H1 (cell line): ENCODE results near the gene RAD9B. TPM values are rescaled to one million over a fixed set of nuclear protein-coding genes. Genes with fewer than 3 reads are reported as not detected.
A peak's percentile ranks its signal among the peaks of the same experiment; 100 is the strongest.

ENCODE experiments used
- CTCF ChIA-PET: fragments of 300-600 bp; sonication (Branson Sonifier 250); formaldehyde crosslinking; loops from one replicate; lab custom pipeline; 2021; ENCODE audit not compliant: partially characterized antibody; lab: Charles Lee
- POLR2A ChIA-PET: fragments of 300-600 bp; sonication (Branson Sonifier 250); formaldehyde crosslinking; loops from one replicate; lab custom pipeline; 2021; ENCODE audit warnings: inconsistent platforms; ENCODE audit not compliant: partially characterized antibody; lab: Charles Lee
- DNase-seq, 2 experiments: peaks; one replicate each; pipeline versions ENCODE4 v3.0.0 to v3.0.0-alpha.2; 2010 to 2022; ENCODE audit warnings: low spot score in 2 of 2, low read depth in 1 of 2, mixed read lengths in 1 of 2
- FAIRE-seq: peaks from 2 replicates; lab custom pipeline; 2011; peaks lifted over from hg19 to GRCh38; lab: Jason Lieb, UNC
- H2AFZ ChIP-seq: 2 replicates; pipeline ENCODE4 v1.8.1; 2012; ENCODE audit warnings: low read length, inconsistent platforms
- H2AK5ac ChIP-seq: 2 replicates; pipeline ENCODE4 v1.6.1; 2013; ENCODE audit warnings: low read depth, low read length
- H2BK120ac ChIP-seq: replicated peaks from 2 replicates; pipeline ENCODE3; 2013; ENCODE audit warnings: low read depth, low read length, inconsistent platforms
- H2BK12ac ChIP-seq: 2 replicates; pipeline ENCODE4 v1.6.1; 2013; ENCODE audit warnings: low read depth, low read length
- H2BK15ac ChIP-seq: 2 replicates; pipeline ENCODE4 v1.6.1; 2013; ENCODE audit warnings: low read length
- H2BK20ac ChIP-seq: 2 replicates; pipeline ENCODE4 v1.6.1; 2013; ENCODE audit warnings: low read length
- H2BK5ac ChIP-seq: 2 replicates; pipeline ENCODE4 v1.6.1; 2013; ENCODE audit warnings: low read depth, low read length
- H3K14ac ChIP-seq: 2 replicates; pipeline ENCODE4 v1.6.1; 2013; ENCODE audit warnings: inconsistent platforms; ENCODE audit not compliant: insufficient read length
- H3K18ac ChIP-seq: 2 replicates; pipeline ENCODE4 v1.6.1; 2013; ENCODE audit warnings: low read length; ENCODE audit errors: extremely low read depth
- H3K23ac ChIP-seq: 2 replicates; pipeline ENCODE4 v1.6.1; 2013; ENCODE audit warnings: inconsistent platforms; ENCODE audit not compliant: insufficient read length
- H3K23me2 ChIP-seq: 2 replicates; pipeline ENCODE4 v1.6.1; 2013; ENCODE audit warnings: low read depth, low read length
- H3K27ac ChIP-seq: 2 replicates; pipeline ENCODE4 v1.6.1; 2011; ENCODE audit warnings: low read depth, low read length, inconsistent platforms
- H3K27me3 ChIP-seq, 4 experiments: replicated peaks in 1 of 4; 1 replicate in 1 of 4; 2 replicates in 3 of 4; pipeline versions ENCODE4 v1.6.1 to v1.8.1; 2011 to 2013; ENCODE audit warnings: low read length in 3 of 4, mild to moderate bottlenecking in 3 of 4, inconsistent platforms in 2 of 4, mixed read lengths in 2 of 4, moderate library complexity in 1 of 4; ENCODE audit not compliant: control insufficient read depth in 3 of 4, insufficient read depth in 3 of 4; ENCODE audit errors: extremely low read depth in 1 of 4
- H3K36me3 ChIP-seq, 4 experiments: 2 replicates each; pipeline versions ENCODE4 v1.6.1 to v1.8.1; 2011 to 2013; ENCODE audit warnings: mild to moderate bottlenecking in 4 of 4, low read length in 3 of 4, moderate library complexity in 2 of 4, control low read depth in 1 of 4, inconsistent platforms in 1 of 4; ENCODE audit not compliant: insufficient read depth in 4 of 4, control insufficient read depth in 2 of 4
- H3K4ac ChIP-seq: replicated peaks from 2 replicates; pipeline ENCODE3; 2013; ENCODE audit warnings: low read length, low read depth, mixed read lengths, inconsistent platforms; ENCODE audit not compliant: insufficient read length
- H3K4me1 ChIP-seq, 4 experiments: replicated peaks in 1 of 4; 1 replicate in 1 of 4; 2 replicates in 3 of 4; pipeline versions ENCODE4 v1.6.1 to v1.8.1; 2011 to 2013; ENCODE audit warnings: low read length in 3 of 4, inconsistent platforms in 2 of 4, mixed read lengths in 1 of 4; ENCODE audit not compliant: insufficient read depth in 4 of 4, control insufficient read depth in 3 of 4
- H3K4me2 ChIP-seq, 2 experiments: 2 replicates each; pipeline versions ENCODE4 v1.6.1 to v1.8.1; 2011 to 2013; ENCODE audit warnings: low read depth in 2 of 2, low read length in 2 of 2, control low read depth in 1 of 2, inconsistent platforms in 1 of 2, mild to moderate bottlenecking in 1 of 2; ENCODE audit not compliant: insufficient read depth in 1 of 2
- H3K4me3 ChIP-seq, 4 experiments: fragments of 200-600, 300-600 bp in 1 of 4; sonication (generic), shearing (Covaris generic), sonication (Bioruptor Twin) in 1 of 4; 2 replicates each; pipeline versions ENCODE4 v1.5.1 to v1.8.1; 2011 to 2016; ENCODE audit warnings: low read length in 4 of 4, low read depth in 3 of 4, control low read depth in 2 of 4, inconsistent platforms in 2 of 4, mild to moderate bottlenecking in 2 of 4, mixed read lengths in 1 of 4, moderate library complexity in 1 of 4; ENCODE audit not compliant: insufficient read depth in 2 of 4; ENCODE audit errors: extremely low read depth in 1 of 4
- H3K56ac ChIP-seq: replicated peaks from 2 replicates; pipeline ENCODE3; 2013; ENCODE audit warnings: low read depth, mild to moderate bottlenecking, mixed read lengths, low read length, inconsistent platforms; ENCODE audit not compliant: insufficient read length
- H3K79me1 ChIP-seq: 2 replicates; pipeline ENCODE4 v1.6.1; 2013; ENCODE audit warnings: low read depth, low read length, control low read depth
- H3K79me2 ChIP-seq, 2 experiments: 2 replicates each; pipeline versions ENCODE4 v1.6.1 to v1.8.1; 2012 to 2013; ENCODE audit warnings: low read length in 2 of 2, mild to moderate bottlenecking in 2 of 2, inconsistent platforms in 1 of 2; ENCODE audit not compliant: insufficient read depth in 2 of 2, control insufficient read depth in 1 of 2
- H3K9ac ChIP-seq, 4 experiments: replicated peaks in 1 of 4; 1 replicate in 1 of 4; 2 replicates in 3 of 4; pipeline versions ENCODE4 v1.6.1 to v1.8.1; 2011 to 2013; ENCODE audit warnings: low read depth in 3 of 4, low read length in 3 of 4, control low read depth in 2 of 4, mild to moderate bottlenecking in 2 of 4, moderate library complexity in 2 of 4, inconsistent platforms in 1 of 4; ENCODE audit errors: extremely low read depth in 1 of 4
- H3K9me3 ChIP-seq, 2 experiments: 2 replicates each; pipeline versions ENCODE4 v1.6.1 to v1.8.1; 2012 to 2013; ENCODE audit warnings: mild to moderate bottlenecking in 2 of 2, moderate library complexity in 2 of 2, control low read depth in 1 of 2, inconsistent platforms in 1 of 2, low read depth in 1 of 2, low read length in 1 of 2, mixed read lengths in 1 of 2; ENCODE audit not compliant: insufficient read depth in 2 of 2
- H4K20me1 ChIP-seq, 2 experiments: replicated peaks in 1 of 2; 2 replicates each; pipeline versions ENCODE3 to v1.8.1; 2011 to 2013; ENCODE audit warnings: inconsistent platforms in 2 of 2, low read length in 2 of 2, mild to moderate bottlenecking in 1 of 2; ENCODE audit not compliant: insufficient read depth in 2 of 2, control insufficient read depth in 1 of 2
- H4K5ac ChIP-seq: 2 replicates; pipeline ENCODE4 v1.6.1; 2013; ENCODE audit warnings: low read length, low read depth, mixed read lengths, inconsistent platforms; ENCODE audit not compliant: insufficient read length
- H4K8ac ChIP-seq: 2 replicates; pipeline ENCODE4 v1.8.0; 2013; ENCODE audit warnings: mild to moderate bottlenecking, moderate library complexity, low read length, inconsistent platforms; ENCODE audit not compliant: insufficient read depth; ENCODE audit errors: extremely low read depth
- H4K91ac ChIP-seq: replicated peaks from 2 replicates; pipeline ENCODE3; 2013; ENCODE audit warnings: low read length, mixed read lengths, inconsistent platforms; ENCODE audit not compliant: insufficient read length
- ASH2L ChIP-seq: fragments of 200-600, 300-600 bp; sonication (generic); IDR thresholded peaks from one replicate; pipeline ENCODE4 v1.7.1; 2017; ENCODE audit warnings: low read length
- BACH1 ChIP-seq: IDR thresholded peaks from 2 replicates; pipeline ENCODE4 v1.6.1; 2012; ENCODE audit warnings: low read length, improper control_type of control experiment
- CHD1 ChIP-seq: IDR thresholded peaks from 2 replicates; pipeline ENCODE4 v1.6.1; 2012; ENCODE audit warnings: low read depth, low read length, improper control_type of control experiment
- CREB1 ChIP-seq: IDR thresholded peaks from 2 replicates; pipeline ENCODE4 v1.6.1; 2012; ENCODE audit warnings: inconsistent platforms
- CTBP2 ChIP-seq: IDR thresholded peaks from 2 replicates; pipeline ENCODE4 v1.7.0; 2011; ENCODE audit warnings: borderline replicate concordance, mild to moderate bottlenecking, moderate library complexity, mixed read lengths, low read length; ENCODE audit not compliant: insufficient read depth, insufficient read length
- EP300 ChIP-seq, 2 experiments: IDR thresholded peaks; 1 replicate in 1 of 2; 2 replicates in 1 of 2; pipeline ENCODE4 v1.6.1; 2011 to 2012; ENCODE audit warnings: low read depth in 2 of 2, low read length in 2 of 2, mild to moderate bottlenecking in 2 of 2, borderline replicate concordance in 1 of 2, inconsistent platforms in 1 of 2, moderate library complexity in 1 of 2
- FOSL1 ChIP-seq: IDR thresholded peaks from 2 replicates; pipeline ENCODE4 v1.6.1; 2011; ENCODE audit warnings: mild to moderate bottlenecking, low read depth, low read length, moderate library complexity; ENCODE audit not compliant: insufficient read depth
- JUND ChIP-seq: IDR thresholded peaks from 2 replicates; pipeline ENCODE4 v1.6.1; 2011; ENCODE audit warnings: mild to moderate bottlenecking, improper control_type of control experiment, low read length
- POU5F1 ChIP-seq: IDR thresholded peaks from 2 replicates; pipeline ENCODE4 v1.6.1; 2011; ENCODE audit warnings: low read depth, mild to moderate bottlenecking, low read length, moderate library complexity
- SAP30 ChIP-seq: fragments of 300-600 bp; sonication (generic); IDR thresholded peaks from 2 replicates; pipeline ENCODE4 v1.7.1; 2012; ENCODE audit warnings: low read length, moderate library complexity, mild to moderate bottlenecking, inconsistent platforms; ENCODE audit not compliant: insufficient read depth, insufficient replicate concordance
- ZNF274 ChIP-seq: IDR thresholded peaks from 2 replicates; pipeline ENCODE4 v1.7.0; 2012; ENCODE audit warnings: low read length, borderline replicate concordance; ENCODE audit errors: extremely low read depth
- WGBS, 2 experiments: shearing (Covaris generic) in 1 of 2; methylation state at CpG; one replicate each; pipeline versions ENCODE4 v1.1.6 to v1.1.7; 2013 to 2015; ENCODE audit warnings: low lambda C conversion rate in 2 of 2, mixed read lengths in 2 of 2, inconsistent platforms in 1 of 2, low coverage in 1 of 2, missing lambda C conversion rate in 1 of 2; ENCODE audit not compliant: insufficient replicate concordance in 2 of 2, insufficient coverage in 1 of 2, insufficient read length in 1 of 2; ENCODE audit errors: extremely low coverage in 1 of 2, missing lambda C conversion rate in 1 of 2; 5-methylcytosine and 5-hydroxymethylcytosine counted together
- polyA plus RNA-seq, 7 experiments: library from polyadenylated mRNA; depleted of rRNA in 3 of 7; stranded (reverse) in 5 of 7; unstranded in 2 of 7; fragments of >200 nt in 5 of 7; fragments of 200-250 nt in 2 of 7; gene quantifications; 1 replicate in 5 of 7; 2 replicates in 1 of 7; 4 replicates in 1 of 7; pipeline versions ENCODE4 v1.2.1 to v1.2.3, GENCODE V29; 2011 to 2013; ENCODE audit warnings: missing spikeins in 2 of 7, mixed read lengths in 2 of 7
- total RNA-seq: library from RNA; stranded (reverse); fragmentation: NEBNext Ultra II Directional; extraction: Animal tissue kit (Norgen Biotek cat#: 25700); gene quantifications from 2 replicates; pipeline ENCODE4 v1.2.1, GENCODE V29; 2021

Gene RAD9B
- total and polyA plus RNA-seq, 2 of the 8 experiments (the other 6 are each of a cell fraction or from before 2014, with no cell fraction given), result 0.06 TPM; not detected in 1

DNA sequence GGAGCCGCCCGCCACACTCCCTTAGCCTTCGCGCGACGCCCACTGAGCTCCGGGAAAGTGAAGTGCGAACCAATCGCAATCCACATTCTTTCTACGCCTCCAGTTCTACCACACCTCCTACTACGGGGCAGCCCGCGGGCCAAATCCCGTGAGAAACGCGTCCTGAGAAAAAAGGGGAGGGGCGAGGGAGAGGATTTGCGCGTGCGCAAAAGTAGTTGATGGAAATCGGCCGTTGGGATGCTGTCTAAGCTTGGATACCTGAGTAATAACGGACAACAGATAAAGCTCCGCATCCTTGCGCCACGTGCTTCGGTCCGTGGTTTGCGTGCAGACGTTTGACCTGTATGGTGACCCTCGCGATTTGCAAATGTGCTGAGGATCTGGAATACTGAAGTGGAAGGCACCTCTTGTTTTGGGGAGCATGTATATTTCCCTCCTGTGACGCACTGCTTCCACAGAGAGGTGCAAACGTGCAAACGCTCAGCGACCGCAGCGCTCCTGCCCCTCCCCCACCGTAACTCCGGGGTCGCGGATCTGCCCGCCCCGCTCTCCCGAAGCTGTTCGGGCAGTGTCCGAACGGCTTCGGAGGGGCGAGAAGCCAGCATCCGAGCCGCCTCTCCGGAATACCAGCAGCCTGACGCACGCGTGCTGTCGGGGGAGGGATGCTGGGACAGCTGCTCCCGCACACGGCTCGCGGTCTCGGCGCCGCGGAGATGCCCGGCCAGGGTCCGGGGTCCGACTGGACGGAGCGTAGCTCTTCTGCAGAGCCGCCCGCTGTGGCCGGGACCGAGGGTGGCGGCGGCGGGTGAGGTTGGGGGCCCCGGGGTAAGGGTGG is 33.7 kb upstream of the RAD9B start, which contains the start of the genes FAM216A and GPN3:
Gene FAM216A (plus strand): TSS at position 632 of the 835 bp plus-strand sequence. CDS start 31 bp downstream, at position 663.
Gene GPN3 (minus strand): TSS at position 44 of the 835 bp plus-strand sequence. CDS start 54 bp downstream, outside the sequence.
- H4K8ac ChIP-seq, result peak within 1 kb of the TSS; percentile 91; the same call in 1 of the 2 replicates
- peak within 1 kb of the TSS; percentile 82 to 94 for H3K4me2 ChIP-seq
- ChIA-PET CTCF (interaction anchor here (0.8 to 8.1 kb wide), 18 partner anchors 10 to 427 kb away, joined by 3 to 67 read pairs (median 4); partner anchors contain the start of gene ARPC3), POLR2A (interaction anchor here (0.7 to 4.2 kb wide), 46 partner anchors 9 to 366 kb away, joined by 3 to 57 read pairs (median 4); partner anchors contain the start of genes ARPC3, ATP2A2, RAD9B and TCTN1)
- peaks cover 0 to 29% of the 10 kb centered on the region in 2 experiments; a peak in 3 of 4 replicates for H3K79me2 ChIP-seq
- H3K56ac ChIP-seq, result peak within 1 kb of the TSS; percentile 67
- peak within 1 kb of the TSS; percentile 92 for H3K27ac ChIP-seq
- H3K23me2 ChIP-seq, result peaks cover 4% of the 10 kb centered on the region
- 2% methylated on average over 78 of the region's 78 CpGs; no CpG with 5 or more reads in 1 of the 2 experiments for WGBS, 2 experiments
- peak within 1 kb of the TSS; percentile 97 for H2BK5ac ChIP-seq
- peaks cover 5 to 13% (median 9%) of the 10 kb centered on the region in 4 experiments for H3K36me3 ChIP-seq
- H4K5ac ChIP-seq, result peak within 1 kb of the TSS; percentile 95
- H3K18ac ChIP-seq, result peak within 1 kb of the TSS; percentile 95
- H2AK5ac ChIP-seq, result no peak within 1 kb of the TSS
- H3K4ac ChIP-seq, result peak within 1 kb of the TSS; percentile 49
- H3K9ac ChIP-seq, result peak within 1 kb of the TSS; percentile 80 to 95 (median 90)
- peak within 1 kb of the TSS; percentile 88 for H4K91ac ChIP-seq
- no peaks in the 10 kb centered on the region for H3K27me3 ChIP-seq
- no peak within 1 kb of the TSS for H3K14ac ChIP-seq
- peak; percentile 60 for FAIRE-seq
- peak; percentile 94 for DNase-seq
- H2BK20ac ChIP-seq, result no peak within 1 kb of the TSS
- peak within 1 kb of the TSS; percentile 94 for H2BK12ac ChIP-seq
- H2BK120ac ChIP-seq, result peak within 1 kb of the TSS; percentile 4
- peak within 1 kb of the TSS; percentile 97 for H2AFZ ChIP-seq
- H2BK15ac ChIP-seq, result peak within 1 kb of the TSS; percentile 24; the same call in 1 of the 2 replicates
- peaks cover 2% of the 10 kb centered on the region in 2 experiments for H4K20me1 ChIP-seq
- peak within 1 kb of the TSS; percentile 85 to 96 (median 90) for H3K4me3 ChIP-seq
- H3K9me3 ChIP-seq, result no peaks in the 10 kb centered on the region
- H3K23ac ChIP-seq, result no peak within 1 kb of the TSS
- H3K4me1 ChIP-seq, result peaks cover 0 to 7% (median 1%) of the 10 kb centered on the region in 4 experiments; a peak in 3 of 7 replicates
- peaks cover 4% of the 10 kb centered on the region; the same call in 1 of the 2 replicates for H3K79me1 ChIP-seq
- TF ChIP-seq BACH1 (peak; percentile 10; the same call in 1 of the 2 replicates), POU5F1 (no peak), CTBP2 (no peak), ZNF274 (no peak), EP300 (IDR thresholded peaks at IDR 0.05; ENCODE audit: borderline replicate concordance in 1 of 2, low read depth in 2 of 2, low read length in 2 of 2) (no peak), ASH2L (peak; percentile 98), JUND (no peak; the same call in 1 of the 2 replicates), CHD1 (no peak), FOSL1 (no peak), SAP30 (no peak), CREB1 (peak; percentile 65)
